Measurements from ENCODE around the gene PPFIA2.
"Not testable (repeated sequence)": the region's sequence is repeated elsewhere in the genome, so short reads cannot be mapped to it uniquely, and the experiment has no call there.

PPFIA2 gene

DNA sequence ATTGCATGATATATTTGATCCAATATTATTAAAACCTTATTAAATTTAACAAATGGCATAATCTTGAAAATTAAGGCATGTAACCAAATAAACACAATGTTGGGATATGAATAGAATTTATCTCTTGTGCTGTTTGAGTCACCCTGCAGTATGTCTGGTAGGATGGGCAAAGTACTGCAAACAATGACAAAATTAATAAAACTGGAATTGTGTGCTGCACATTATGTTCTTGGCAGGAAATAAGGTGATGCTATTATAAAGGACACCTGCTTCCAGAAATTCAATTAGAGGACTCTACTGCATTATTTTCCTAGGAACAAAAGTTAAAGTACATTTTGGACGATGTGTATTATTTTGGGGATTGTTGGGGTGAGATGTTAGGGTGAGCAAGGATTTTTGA is 132.7 kb downstream of the PPFIA2 start:
- no peak for TF ChIP-seq CTCF (IDR thresholded peaks at IDR 0.05; ENCODE audit: low read depth, low read length)
- no peak overlapping the region for H3K4me3 ChIP-seq (ENCODE audit: low read depth, low read length)

- no peak for TF ChIP-seq CTCF (IDR thresholded peaks at IDR 0.05; ENCODE audit: low read depth, low read length)
- no peak overlapping the region for H3K4me3 ChIP-seq (ENCODE audit: low read depth, low read length)
Observed at GRCh38 chr12:81617915-81618314, 141.2 kb downstream of the PPFIA2 start.

DNA sequence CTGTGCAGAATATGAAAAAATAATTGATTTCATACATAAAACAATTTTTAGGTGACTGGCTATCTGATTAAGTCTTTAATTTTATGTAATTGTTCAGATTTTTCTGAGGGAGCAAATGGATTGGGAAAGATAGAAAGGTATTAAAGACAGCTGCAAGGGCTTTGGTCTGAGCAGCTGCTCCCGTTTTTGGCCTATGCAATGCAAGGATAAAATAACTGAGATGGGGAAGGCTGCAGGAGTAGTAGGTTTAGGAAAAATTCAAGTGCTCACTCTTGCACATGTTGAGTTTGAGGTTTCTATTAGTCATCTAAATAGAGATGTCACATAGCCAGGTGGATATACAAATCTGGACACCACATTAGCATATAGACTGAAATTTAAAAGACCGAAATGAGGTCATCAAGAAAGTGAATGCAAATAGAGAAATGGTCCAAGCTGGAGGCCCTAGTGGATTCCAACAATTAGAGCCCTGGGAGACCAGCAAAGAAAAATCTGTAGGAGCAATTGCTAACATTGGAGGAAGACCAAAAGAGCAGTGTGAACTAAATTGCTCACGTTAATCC is 144.0 kb downstream of the PPFIA2 start:
- H3K4me3 ChIP-seq (ENCODE audit: low read depth, low read length), result no peak overlapping the region
- TF ChIP-seq CTCF (IDR thresholded peaks at IDR 0.05; ENCODE audit: low read depth, low read length), result no peak

GRCh38 chr12:81610955-81611889 is 147.9 kb downstream of the PPFIA2 start:
- no peak overlapping the region for H3K4me3 ChIP-seq (ENCODE audit: low read depth, low read length)
- TF ChIP-seq CTCF (IDR thresholded peaks at IDR 0.05; ENCODE audit: low read depth, low read length), result no peak

DNA sequence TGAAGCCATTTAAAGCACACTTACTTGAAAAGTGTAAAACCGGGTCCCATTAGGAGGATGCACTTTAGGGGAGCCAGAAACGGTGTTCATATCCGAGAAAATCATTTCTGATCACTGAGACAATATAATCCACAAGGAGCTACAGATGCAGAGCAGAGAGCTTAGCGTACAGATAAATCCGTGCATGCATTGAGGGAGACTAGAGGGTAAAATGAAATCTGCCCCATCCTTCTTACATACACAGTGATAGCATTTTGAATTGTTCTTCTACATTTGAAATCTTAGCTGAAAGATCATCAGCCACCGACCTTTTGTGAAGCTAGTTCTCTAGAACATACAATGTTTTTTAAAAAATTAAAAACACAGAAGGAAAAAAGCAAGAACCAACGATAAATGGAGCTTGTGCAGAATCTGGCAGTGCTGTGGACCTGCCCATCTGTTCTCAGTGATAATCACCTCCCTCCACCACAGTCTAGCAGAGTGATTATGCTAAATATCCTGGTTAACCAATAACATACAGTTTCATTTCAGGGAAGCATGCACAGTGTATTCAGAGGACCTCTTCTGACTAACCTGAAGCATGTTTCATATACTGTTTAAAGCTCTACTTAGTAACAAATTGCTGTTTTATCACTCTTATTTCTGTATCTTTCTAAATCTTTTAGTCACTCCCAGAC is 161.1 kb downstream of the PPFIA2 start:
- TF ChIP-seq CTCF (IDR thresholded peaks at IDR 0.05; ENCODE audit: low read depth, low read length), result no peak

DNA sequence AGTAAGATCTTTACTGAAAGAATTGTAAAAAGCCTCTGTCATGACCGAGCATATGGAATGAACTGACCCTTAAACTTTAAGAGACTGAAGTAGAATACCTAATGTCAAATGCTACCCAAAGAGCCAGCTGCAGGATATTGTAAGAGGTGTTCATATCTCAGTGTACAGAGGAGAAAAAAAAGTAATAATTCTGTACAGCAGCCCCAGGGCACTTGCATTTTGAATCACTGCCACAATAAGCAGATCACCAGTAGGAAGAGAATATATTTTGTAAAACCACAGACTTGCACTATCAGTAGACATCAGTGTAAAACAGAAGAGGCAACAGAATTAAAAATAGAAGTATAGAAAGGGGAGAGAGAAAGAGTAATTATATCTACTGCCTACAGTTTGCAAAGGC is 162.6 kb downstream of the PPFIA2 start:
- no peak overlapping the region for H3K4me3 ChIP-seq (ENCODE audit: low read depth, low read length)
- no peak for TF ChIP-seq CTCF (IDR thresholded peaks at IDR 0.05; ENCODE audit: low read depth, low read length)

More for the DNA sequence above, 161.1 kb downstream of the PPFIA2 start:
- no peak overlapping the region for H3K4me3 ChIP-seq (ENCODE audit: low read depth, low read length)

DNA sequence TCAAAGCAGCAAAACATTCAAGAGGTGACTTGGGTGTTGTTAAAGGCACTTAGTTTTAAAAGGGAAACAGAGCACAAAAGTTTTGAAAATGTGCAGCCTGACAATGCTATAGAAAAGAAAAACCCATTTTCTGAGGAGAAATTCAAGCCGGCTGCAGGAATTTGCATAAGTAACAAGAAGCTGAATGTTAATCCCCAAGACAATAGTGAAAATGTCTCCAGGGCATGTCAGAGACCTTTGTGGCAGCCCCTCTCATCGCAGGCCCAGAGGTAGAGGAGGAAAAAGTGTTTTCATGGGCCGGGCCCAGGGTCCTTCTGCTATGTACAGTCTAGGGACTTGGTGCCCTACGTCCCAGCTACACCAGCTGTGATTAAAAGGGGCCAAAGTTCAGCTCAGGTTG is 167.9 kb downstream of the PPFIA2 start:
- H3K4me3 ChIP-seq (ENCODE audit: low read depth, low read length), result no peak overlapping the region
- TF ChIP-seq CTCF (IDR thresholded peaks at IDR 0.05; ENCODE audit: low read depth, low read length), result no peak

- not testable (repeated sequence) for H3K4me3 ChIP-seq (ENCODE audit: low read depth, low read length)
Observed at GRCh38 chr12:81590703-81591102, 168.4 kb downstream of the PPFIA2 start.
